Measurements from ENCODE around the gene SLC27A1.

- no peak for TF ChIP-seq POLR2A (IDR thresholded peaks at IDR 0.05; ENCODE audit: low read length)
- no peak for TF ChIP-seq GATA1 (IDR thresholded peaks at IDR 0.05; ENCODE audit: low read depth, low read length)
These were observed 19.2 kb downstream of the SLC27A1 start for GRCh38 chr19:17489392-17490030.
